GM12874 (cell line): Measurements from ENCODE around the gene WIPF3.

ENCODE experiments used
- CTCF ChIP-seq: IDR thresholded peaks from 2 replicates; pipeline ENCODE4 v1.5.1; 2011; ENCODE audit warnings: low read depth, mild to moderate bottlenecking, control low read depth, low read length, moderate library complexity; ENCODE audit not compliant: insufficient read depth

Gene WIPF3

GRCh38 chr7:29890251-29890650, 83.9 kb downstream of the WIPF3 start:
- TF ChIP-seq CTCF, result no peak

- no peak for TF ChIP-seq CTCF
Observed at GRCh38 chr7:29891766-29892165, 85.5 kb downstream of the WIPF3 start.

GRCh38 chr7:29892231-29892630, 85.9 kb downstream of the WIPF3 start:
- no peak for TF ChIP-seq CTCF

- TF ChIP-seq CTCF, result no peak
Observed at GRCh38 chr7:29893351-29893965, 87.2 kb downstream of the WIPF3 start.

- TF ChIP-seq CTCF, result no peak
Observed at GRCh38 chr7:29894256-29894655, 87.9 kb downstream of the WIPF3 start.

GRCh38 chr7:29895559-29895958, 89.3 kb downstream of the WIPF3 start:
- no peak for TF ChIP-seq CTCF

- no peak for TF ChIP-seq CTCF
Observed at GRCh38 chr7:29896685-29897411, 90.5 kb downstream of the WIPF3 start.
